ENCODE data around the gene MBNL2.

The MBNL2 gene

GRCh38 chr13:97243915-97244781 is 22.0 kb downstream of the MBNL2 start:
- no peak overlapping the region for H3K4me3 ChIP-seq (ENCODE audit: low read depth, low read length)
- no peak for TF ChIP-seq CTCF (IDR thresholded peaks at IDR 0.05; ENCODE audit: low read depth, low read length)

- H3K4me3 ChIP-seq (ENCODE audit: low read depth, low read length): no peak overlapping the region
- no peak for TF ChIP-seq CTCF (IDR thresholded peaks at IDR 0.05; ENCODE audit: low read depth, low read length)
Measured at GRCh38 chr13:97245011-97245410, 22.9 kb downstream of the MBNL2 start.

GRCh38 chr13:97246596-97247158 is 24.5 kb downstream of the MBNL2 start:
- TF ChIP-seq CTCF (IDR thresholded peaks at IDR 0.05; ENCODE audit: low read depth, low read length): no peak
- H3K4me3 ChIP-seq (ENCODE audit: low read depth, low read length): peak overlapping the region; percentile 26

GRCh38 chr13:97248243-97248642 is 26.1 kb downstream of the MBNL2 start:
- TF ChIP-seq CTCF (IDR thresholded peaks at IDR 0.05; ENCODE audit: low read depth, low read length): no peak
- H3K4me3 ChIP-seq (ENCODE audit: low read depth, low read length): no peak overlapping the region

GRCh38 chr13:97249093-97249795 is 27.1 kb downstream of the MBNL2 start:
- TF ChIP-seq CTCF (IDR thresholded peaks at IDR 0.05; ENCODE audit: low read depth, low read length): no peak
- H3K4me3 ChIP-seq (ENCODE audit: low read depth, low read length): no peak overlapping the region

- no peak overlapping the region for H3K4me3 ChIP-seq (ENCODE audit: low read depth, low read length)
- TF ChIP-seq CTCF (IDR thresholded peaks at IDR 0.05; ENCODE audit: low read depth, low read length): no peak
Measured at GRCh38 chr13:97249796-97250495, 27.8 kb downstream of the MBNL2 start.
